GM23338 (cell line): ENCODE results near the gene CTNNBIP1. TPM values are rescaled to one million over a fixed set of nuclear protein-coding genes. Genes with fewer than 3 reads are reported as not detected.

ENCODE experiments used
- ATAC-seq: fragments of 200-7000 bp; cut with Tn5 transposase; 3 replicates; pipeline ENCODE4 v1.9.1; 2020
- DNase-seq: peaks from one replicate; pipeline ENCODE4 v3.0.0-alpha.2; 2015; ENCODE audit warnings: low spot score
- H2AFZ ChIP-seq: fragments of 200-600 bp; sonication (generic); 2 replicates; pipeline ENCODE4 v1.8.0; 2016; ENCODE audit warnings: antibody characterized with exemption, mild to moderate bottlenecking, moderate library complexity
- H3F3A ChIP-seq: fragments of 200-600 bp; sonication (generic); replicated peaks from 2 replicates; pipeline ENCODE4 v1.8.0; 2017; ENCODE audit warnings: antibody characterized with exemption, mixed run types, low read depth
- H3K27ac ChIP-seq: fragments of 200-600 bp; sonication (generic); 2 replicates; pipeline ENCODE4 v1.6.1; 2016; ENCODE audit warnings: low read depth
- H3K27me3 ChIP-seq: fragments of 200-600 bp; sonication (generic); 2 replicates; pipeline ENCODE4 v1.8.0; 2016; ENCODE audit warnings: mild to moderate bottlenecking, mixed run types, moderate library complexity; ENCODE audit not compliant: insufficient read depth
- H3K36me3 ChIP-seq: fragments of 200-600 bp; sonication (generic); 2 replicates; pipeline ENCODE4 v1.8.0; 2016; ENCODE audit warnings: mild to moderate bottlenecking; ENCODE audit not compliant: insufficient read depth
- H3K4me1 ChIP-seq: fragments of 200-600 bp; sonication (generic); 2 replicates; pipeline ENCODE4 v1.8.0; 2016; ENCODE audit warnings: mild to moderate bottlenecking, moderate library complexity; ENCODE audit not compliant: insufficient read depth
- H3K4me2 ChIP-seq: fragments of 200-600 bp; sonication (generic); 2 replicates; pipeline ENCODE4 v1.7.1; 2017; ENCODE audit warnings: mixed run types
- H3K4me3 ChIP-seq: fragments of 200-600 bp; sonication (generic); 2 replicates; pipeline ENCODE4 v1.6.1; 2016; ENCODE audit warnings: mixed run types
- H3K79me2 ChIP-seq: fragments of 200-600 bp; sonication (generic); replicated peaks from 2 replicates; pipeline ENCODE4 v1.8.0; 2017; ENCODE audit warnings: mild to moderate bottlenecking; ENCODE audit not compliant: insufficient read depth
- H3K9me2 ChIP-seq: fragments of 200-600 bp; sonication (generic); 2 replicates; pipeline ENCODE4 v1.8.0; 2017; ENCODE audit not compliant: insufficient read depth
- H4K20me1 ChIP-seq: fragments of 200-600 bp; sonication (generic); replicated peaks from 2 replicates; pipeline ENCODE4 v1.8.0; 2017; ENCODE audit warnings: mild to moderate bottlenecking; ENCODE audit not compliant: insufficient read depth
- H3K27ac Mint-ChIP-seq: 2 replicates; pipeline ENCODE4 v1.8.0; 2020; ENCODE audit warnings: inconsistent platforms, mild to moderate bottlenecking, moderate library complexity, mixed read lengths
- H3K27me3 Mint-ChIP-seq: 3 replicates; pipeline ENCODE4 v1.8.0; 2022; ENCODE audit warnings: low read depth, mild to moderate bottlenecking, moderate library complexity, mixed read lengths, inconsistent platforms; ENCODE audit not compliant: insufficient read depth, poor library complexity
- H3K36me3 Mint-ChIP-seq: 3 replicates; pipeline ENCODE4 v1.8.0; 2021; ENCODE audit warnings: low read depth, mild to moderate bottlenecking, inconsistent platforms, moderate library complexity, mixed read lengths
- H3K4me1 Mint-ChIP-seq: 3 replicates; pipeline ENCODE4 v1.8.0; 2020; ENCODE audit warnings: mild to moderate bottlenecking, inconsistent platforms, mixed read lengths
- H3K4me3 Mint-ChIP-seq: 3 replicates; pipeline ENCODE4 v1.8.0; 2021; ENCODE audit warnings: moderate library complexity, mild to moderate bottlenecking, inconsistent platforms, mixed read lengths
- H3K9me3 Mint-ChIP-seq: 3 replicates; pipeline ENCODE4 v1.8.0; 2020; ENCODE audit warnings: moderate library complexity, mild to moderate bottlenecking, inconsistent platforms, mixed read lengths
- CREB1 ChIP-seq: fragments of 250-450 bp; sonication (Bioruptor Pico); IDR thresholded peaks from 2 replicates; pipeline ENCODE4 v1.5.0; 2020; ENCODE audit warnings: low read depth, mild to moderate bottlenecking, moderate library complexity
- EZH2phosphoT487 ChIP-seq: fragments of 200-600 bp; sonication (generic); IDR thresholded peaks from one replicate; pipeline ENCODE4 v1.8.1; 2018; ENCODE audit warnings: antibody characterized with exemption; ENCODE audit not compliant: unreplicated experiment
- NANOG ChIP-seq: IDR thresholded peaks from 2 replicates; pipeline ENCODE4 v1.6.1; 2016; ENCODE audit warnings: antibody characterized with exemption, borderline replicate concordance
- ZNF331 ChIP-seq: fragments of 250-450 bp; sonication (Bioruptor Pico); IDR thresholded peaks from 2 replicates; pipeline ENCODE4 v1.5.0; 2020; ENCODE audit warnings: low read depth, mild to moderate bottlenecking, moderate library complexity
- polyA plus RNA-seq: library from polyadenylated mRNA; unstranded; fragments of >200 nt; fragmentation: Nextera tagmentation; extraction: Ambion mirVana; gene quantifications from 2 replicates; pipeline ENCODE4 v1.2.1, GENCODE V29; 2016
- total RNA-seq: library from RNA; depleted of rRNA; stranded (reverse); fragments of >200 nt; shearing (Covaris generic); gene quantifications from 2 replicates; pipeline ENCODE4 v1.2.3, GENCODE V29; 2014
- TF ChIP-seq, protein P1 (sequence below): fragments of 250-450 bp; sonication (Bioruptor Pico); IDR thresholded peaks from 2 replicates; pipeline ENCODE4 v1.5.0; 2020; ENCODE audit warnings: mild to moderate bottlenecking, moderate library complexity
- TF ChIP-seq, protein P2 (sequence below): IDR thresholded peaks from one replicate; pipeline ENCODE4 v1.6.1; 2018; ENCODE audit warnings: antibody characterized with exemption; ENCODE audit not compliant: unreplicated experiment

The CTNNBIP1 gene
- total and polyA plus RNA-seq, 2 experiments from 2014 or later, result 30.3 to 55.1 TPM

DNA sequence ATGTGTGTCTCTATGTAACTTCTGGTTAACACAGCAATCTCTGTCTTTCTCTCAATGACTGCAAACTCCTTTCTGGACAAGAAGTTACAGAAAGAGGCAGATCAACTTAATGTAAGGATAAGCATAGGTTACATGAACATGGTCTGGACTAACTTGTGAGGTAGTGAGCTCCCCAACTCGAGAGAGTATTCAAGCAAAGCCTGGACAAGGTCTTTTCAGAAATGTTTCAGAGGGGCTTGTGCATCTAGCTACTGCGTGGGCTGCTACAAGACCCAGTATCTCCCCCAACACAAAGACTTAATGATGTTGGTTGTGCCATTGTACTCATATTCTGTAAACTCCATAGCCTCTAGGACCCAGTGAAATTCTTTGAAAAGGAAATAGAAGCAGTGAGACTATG lies 62.8 kb downstream of the CTNNBIP1 start:
- Histone ChIP-seq H2AFZ (no peak overlapping the region), H3K79me2 (no peaks in the 10 kb centered on the region), H4K20me1 (no peaks in the 10 kb centered on the region), H3F3A (peaks cover 6% of the 10 kb centered on the region; the same call in 1 of the 2 replicates), H3K4me2 (peak overlapping the region; percentile 65; the same call in 1 of the 2 replicates), H3K27ac (no peak overlapping the region), H3K4me3 (no peak overlapping the region), H3K4me1 (peaks cover 14% of the 10 kb centered on the region), H3K36me3 (no peaks in the 10 kb centered on the region), H3K9me2 (no peaks in the 10 kb centered on the region), H3K27me3 (no peaks in the 10 kb centered on the region)
- Mint-ChIP-seq H3K9me3 (no peaks in the 10 kb centered on the region), H3K4me3 (no peak overlapping the region), H3K27me3 (peaks cover 4% of the 10 kb centered on the region), H3K4me1 (peaks cover 40% of the 10 kb centered on the region), H3K36me3 (no peaks in the 10 kb centered on the region), H3K27ac (no peak overlapping the region)
- DNase-seq (no peak), ATAC-seq (no peak)
- TF ChIP-seq NANOG (no peak), ZNF331 (CRISPR knock-in tag) (no peak), EZH2phosphoT487 (no peak), CREB1 (no peak)
- TF ChIP-seq, protein P1, sequence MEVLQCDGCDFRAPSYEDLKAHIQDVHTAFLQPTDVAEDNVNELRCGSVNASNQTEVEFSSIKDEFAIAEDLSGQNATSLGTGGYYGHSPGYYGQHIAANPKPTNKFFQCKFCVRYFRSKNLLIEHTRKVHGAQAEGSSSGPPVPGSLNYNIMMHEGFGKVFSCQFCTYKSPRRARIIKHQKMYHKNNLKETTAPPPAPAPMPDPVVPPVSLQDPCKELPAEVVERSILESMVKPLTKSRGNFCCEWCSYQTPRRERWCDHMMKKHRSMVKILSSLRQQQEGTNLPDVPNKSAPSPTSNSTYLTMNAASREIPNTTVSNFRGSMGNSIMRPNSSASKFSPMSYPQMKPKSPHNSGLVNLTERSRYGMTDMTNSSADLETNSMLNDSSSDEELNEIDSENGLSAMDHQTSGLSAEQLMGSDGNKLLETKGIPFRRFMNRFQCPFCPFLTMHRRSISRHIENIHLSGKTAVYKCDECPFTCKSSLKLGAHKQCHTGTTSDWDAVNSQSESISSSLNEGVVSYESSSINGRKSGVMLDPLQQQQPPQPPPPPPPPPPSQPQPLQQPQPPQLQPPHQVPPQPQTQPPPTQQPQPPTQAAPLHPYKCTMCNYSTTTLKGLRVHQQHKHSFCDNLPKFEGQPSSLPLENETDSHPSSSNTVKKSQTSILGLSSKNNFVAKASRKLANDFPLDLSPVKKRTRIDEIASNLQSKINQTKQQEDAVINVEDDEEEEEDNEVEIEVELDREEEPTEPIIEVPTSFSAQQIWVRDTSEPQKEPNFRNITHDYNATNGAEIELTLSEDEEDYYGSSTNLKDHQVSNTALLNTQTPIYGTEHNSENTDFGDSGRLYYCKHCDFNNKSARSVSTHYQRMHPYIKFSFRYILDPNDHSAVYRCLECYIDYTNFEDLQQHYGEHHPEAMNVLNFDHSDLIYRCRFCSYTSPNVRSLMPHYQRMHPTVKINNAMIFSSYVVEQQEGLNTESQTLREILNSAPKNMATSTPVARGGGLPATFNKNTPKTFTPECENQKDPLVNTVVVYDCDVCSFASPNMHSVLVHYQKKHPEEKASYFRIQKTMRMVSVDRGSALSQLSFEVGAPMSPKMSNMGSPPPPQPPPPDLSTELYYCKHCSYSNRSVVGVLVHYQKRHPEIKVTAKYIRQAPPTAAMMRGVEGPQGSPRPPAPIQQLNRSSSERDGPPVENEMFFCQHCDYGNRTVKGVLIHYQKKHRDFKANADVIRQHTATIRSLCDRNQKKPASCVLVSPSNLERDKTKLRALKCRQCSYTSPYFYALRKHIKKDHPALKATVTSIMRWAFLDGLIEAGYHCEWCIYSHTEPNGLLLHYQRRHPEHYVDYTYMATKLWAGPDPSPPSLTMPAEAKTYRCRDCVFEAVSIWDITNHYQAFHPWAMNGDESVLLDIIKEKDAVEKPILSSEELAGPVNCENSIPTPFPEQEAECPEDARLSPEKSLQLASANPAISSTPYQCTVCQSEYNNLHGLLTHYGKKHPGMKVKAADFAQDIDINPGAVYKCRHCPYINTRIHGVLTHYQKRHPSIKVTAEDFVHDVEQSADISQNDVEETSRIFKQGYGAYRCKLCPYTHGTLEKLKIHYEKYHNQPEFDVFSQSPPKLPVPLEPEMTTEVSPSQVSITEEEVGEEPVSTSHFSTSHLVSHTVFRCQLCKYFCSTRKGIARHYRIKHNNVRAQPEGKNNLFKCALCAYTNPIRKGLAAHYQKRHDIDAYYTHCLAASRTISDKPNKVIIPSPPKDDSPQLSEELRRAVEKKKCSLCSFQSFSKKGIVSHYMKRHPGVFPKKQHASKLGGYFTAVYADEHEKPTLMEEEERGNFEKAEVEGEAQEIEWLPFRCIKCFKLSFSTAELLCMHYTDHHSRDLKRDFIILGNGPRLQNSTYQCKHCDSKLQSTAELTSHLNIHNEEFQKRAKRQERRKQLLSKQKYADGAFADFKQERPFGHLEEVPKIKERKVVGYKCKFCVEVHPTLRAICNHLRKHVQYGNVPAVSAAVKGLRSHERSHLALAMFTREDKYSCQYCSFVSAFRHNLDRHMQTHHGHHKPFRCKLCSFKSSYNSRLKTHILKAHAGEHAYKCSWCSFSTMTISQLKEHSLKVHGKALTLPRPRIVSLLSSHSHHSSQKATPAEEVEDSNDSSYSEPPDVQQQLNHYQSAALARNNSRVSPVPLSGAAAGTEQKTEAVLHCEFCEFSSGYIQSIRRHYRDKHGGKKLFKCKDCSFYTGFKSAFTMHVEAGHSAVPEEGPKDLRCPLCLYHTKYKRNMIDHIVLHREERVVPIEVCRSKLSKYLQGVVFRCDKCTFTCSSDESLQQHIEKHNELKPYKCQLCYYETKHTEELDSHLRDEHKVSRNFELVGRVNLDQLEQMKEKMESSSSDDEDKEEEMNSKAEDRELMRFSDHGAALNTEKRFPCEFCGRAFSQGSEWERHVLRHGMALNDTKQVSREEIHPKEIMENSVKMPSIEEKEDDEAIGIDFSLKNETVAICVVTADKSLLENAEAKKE, result no peak

DNA sequence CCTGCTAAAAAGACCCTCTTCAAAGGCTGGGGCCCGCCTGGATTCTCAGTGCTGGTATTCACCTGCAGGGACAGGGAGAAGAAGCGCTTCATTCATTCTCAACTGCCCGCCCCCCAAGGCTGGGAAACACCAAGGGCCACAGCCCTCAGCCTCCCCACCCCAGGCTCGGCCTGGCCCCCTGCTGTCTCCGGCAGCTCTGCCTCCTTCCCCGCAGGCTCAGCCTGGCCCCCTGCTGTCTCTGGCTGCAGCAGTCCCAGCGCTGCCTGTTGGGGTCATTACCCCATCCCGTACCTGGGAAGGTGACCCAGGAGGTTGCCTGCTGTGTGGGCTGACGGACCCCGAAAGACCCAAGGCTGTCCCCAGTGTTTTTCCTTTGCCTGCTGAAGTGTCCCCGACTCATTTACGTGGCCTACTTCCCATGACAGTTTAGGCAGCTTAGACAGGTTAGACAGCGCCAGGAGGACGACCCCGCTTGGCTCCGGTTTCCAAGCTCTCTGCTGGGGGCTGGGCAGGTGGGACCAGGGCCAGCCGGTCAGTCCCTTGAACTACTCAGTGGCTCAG lies 63.4 kb downstream of the CTNNBIP1 start:
- ATAC-seq, result peak; percentile 13
- H3K27ac Mint-ChIP-seq, result no peak overlapping the region
- Histone ChIP-seq H3K36me3 (no peaks in the 10 kb centered on the region), H3K27ac (no peak overlapping the region), H3K27me3 (no peaks in the 10 kb centered on the region), H3K4me1 (peaks cover 14% of the 10 kb centered on the region), H3K4me3 (no peak overlapping the region), H3K9me2 (no peaks in the 10 kb centered on the region), H3K79me2 (no peaks in the 10 kb centered on the region), H4K20me1 (no peaks in the 10 kb centered on the region), H3F3A (peaks cover 6% of the 10 kb centered on the region; the same call in 1 of the 2 replicates), H3K4me2 (peak overlapping the region; percentile 65), H2AFZ (no peak overlapping the region)
- peaks cover 6% of the 10 kb centered on the region for H3K27me3 Mint-ChIP-seq
- no peaks in the 10 kb centered on the region for H3K36me3 Mint-ChIP-seq
- no peak overlapping the region for H3K4me3 Mint-ChIP-seq
- TF ChIP-seq, protein P2, sequence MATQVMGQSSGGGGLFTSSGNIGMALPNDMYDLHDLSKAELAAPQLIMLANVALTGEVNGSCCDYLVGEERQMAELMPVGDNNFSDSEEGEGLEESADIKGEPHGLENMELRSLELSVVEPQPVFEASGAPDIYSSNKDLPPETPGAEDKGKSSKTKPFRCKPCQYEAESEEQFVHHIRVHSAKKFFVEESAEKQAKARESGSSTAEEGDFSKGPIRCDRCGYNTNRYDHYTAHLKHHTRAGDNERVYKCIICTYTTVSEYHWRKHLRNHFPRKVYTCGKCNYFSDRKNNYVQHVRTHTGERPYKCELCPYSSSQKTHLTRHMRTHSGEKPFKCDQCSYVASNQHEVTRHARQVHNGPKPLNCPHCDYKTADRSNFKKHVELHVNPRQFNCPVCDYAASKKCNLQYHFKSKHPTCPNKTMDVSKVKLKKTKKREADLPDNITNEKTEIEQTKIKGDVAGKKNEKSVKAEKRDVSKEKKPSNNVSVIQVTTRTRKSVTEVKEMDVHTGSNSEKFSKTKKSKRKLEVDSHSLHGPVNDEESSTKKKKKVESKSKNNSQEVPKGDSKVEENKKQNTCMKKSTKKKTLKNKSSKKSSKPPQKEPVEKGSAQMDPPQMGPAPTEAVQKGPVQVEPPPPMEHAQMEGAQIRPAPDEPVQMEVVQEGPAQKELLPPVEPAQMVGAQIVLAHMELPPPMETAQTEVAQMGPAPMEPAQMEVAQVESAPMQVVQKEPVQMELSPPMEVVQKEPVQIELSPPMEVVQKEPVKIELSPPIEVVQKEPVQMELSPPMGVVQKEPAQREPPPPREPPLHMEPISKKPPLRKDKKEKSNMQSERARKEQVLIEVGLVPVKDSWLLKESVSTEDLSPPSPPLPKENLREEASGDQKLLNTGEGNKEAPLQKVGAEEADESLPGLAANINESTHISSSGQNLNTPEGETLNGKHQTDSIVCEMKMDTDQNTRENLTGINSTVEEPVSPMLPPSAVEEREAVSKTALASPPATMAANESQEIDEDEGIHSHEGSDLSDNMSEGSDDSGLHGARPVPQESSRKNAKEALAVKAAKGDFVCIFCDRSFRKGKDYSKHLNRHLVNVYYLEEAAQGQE, result no peak
- peaks cover 40% of the 10 kb centered on the region for H3K4me1 Mint-ChIP-seq
- H3K9me3 Mint-ChIP-seq, result no peaks in the 10 kb centered on the region
- no peak for DNase-seq
